Measurements from ENCODE around the gene PUM1.

DNA sequence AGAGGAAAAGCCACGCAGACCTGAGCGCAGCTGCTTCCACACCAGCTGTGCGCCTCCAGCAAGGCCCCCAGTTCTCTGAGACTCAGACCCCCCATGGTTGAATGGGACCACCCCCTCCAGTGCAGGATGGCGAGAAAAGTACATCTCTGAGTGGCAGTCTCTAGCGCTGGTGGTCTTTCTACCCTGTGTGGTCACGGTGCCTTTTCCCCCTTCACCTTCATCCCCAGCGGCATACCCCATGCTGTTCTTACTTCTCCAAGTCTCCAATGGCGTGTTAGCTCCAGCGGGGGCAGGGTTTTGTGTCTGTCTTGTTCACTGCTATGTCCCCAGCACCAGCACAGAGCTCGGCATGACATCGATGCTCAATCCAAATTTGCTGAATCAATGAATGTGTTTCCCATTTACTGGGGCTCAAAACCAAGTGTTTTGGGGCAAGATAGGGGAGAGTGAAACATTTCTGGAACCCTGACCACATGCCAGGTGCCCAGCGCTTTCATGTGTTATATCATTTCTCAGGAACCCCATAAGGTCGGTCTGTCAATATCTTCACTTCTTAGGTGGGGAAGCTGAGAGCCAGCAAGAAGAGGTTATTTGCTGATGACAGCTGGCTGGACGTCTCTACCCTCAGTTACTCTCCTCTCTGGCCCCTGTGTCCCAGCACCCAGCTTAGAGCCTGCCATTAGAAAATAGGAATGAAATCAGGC lies 156.0 kb downstream of the PUM1 start:
- TF ChIP-seq, protein P1, sequence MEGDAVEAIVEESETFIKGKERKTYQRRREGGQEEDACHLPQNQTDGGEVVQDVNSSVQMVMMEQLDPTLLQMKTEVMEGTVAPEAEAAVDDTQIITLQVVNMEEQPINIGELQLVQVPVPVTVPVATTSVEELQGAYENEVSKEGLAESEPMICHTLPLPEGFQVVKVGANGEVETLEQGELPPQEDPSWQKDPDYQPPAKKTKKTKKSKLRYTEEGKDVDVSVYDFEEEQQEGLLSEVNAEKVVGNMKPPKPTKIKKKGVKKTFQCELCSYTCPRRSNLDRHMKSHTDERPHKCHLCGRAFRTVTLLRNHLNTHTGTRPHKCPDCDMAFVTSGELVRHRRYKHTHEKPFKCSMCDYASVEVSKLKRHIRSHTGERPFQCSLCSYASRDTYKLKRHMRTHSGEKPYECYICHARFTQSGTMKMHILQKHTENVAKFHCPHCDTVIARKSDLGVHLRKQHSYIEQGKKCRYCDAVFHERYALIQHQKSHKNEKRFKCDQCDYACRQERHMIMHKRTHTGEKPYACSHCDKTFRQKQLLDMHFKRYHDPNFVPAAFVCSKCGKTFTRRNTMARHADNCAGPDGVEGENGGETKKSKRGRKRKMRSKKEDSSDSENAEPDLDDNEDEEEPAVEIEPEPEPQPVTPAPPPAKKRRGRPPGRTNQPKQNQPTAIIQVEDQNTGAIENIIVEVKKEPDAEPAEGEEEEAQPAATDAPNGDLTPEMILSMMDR (IDR thresholded peaks at IDR 0.05), result no peak
- no peak for TF ChIP-seq POLR2A (IDR thresholded peaks at IDR 0.05)

All from prostate gland (tissue), 2 donors.